HL-60/S4 treated with retinoic acid at 250 ng/mL for 4 days and 3 days (cell line): ENCODE measurements around the gene RBKS.

Source experiments
- in situ Hi-C: fragments of 300-500 bp; cut with MboI; formaldehyde crosslinking; loops from 2 replicates; pipeline ENCODE4 v1.7.0; 2022; ENCODE audit warnings: low sequenced_read_pairs

RBKS gene

GRCh38 chr2:27803046-27803445, 87.1 kb downstream of the RBKS start:
- in situ Hi-C loops, result no loop called here

GRCh38 chr2:27802547-27802946, 87.6 kb downstream of the RBKS start:
- in situ Hi-C loops, result no loop called here

GRCh38 chr2:27800856-27801255, 89.3 kb downstream of the RBKS start:
- in situ Hi-C loops, result no loop called here

- in situ Hi-C loops, result no loop called here
These were observed 90.6 kb downstream of the RBKS start for GRCh38 chr2:27799646-27800010.

GRCh38 chr2:27798948-27799645, 91.1 kb downstream of the RBKS start:
- in situ Hi-C loops, result no loop called here

GRCh38 chr2:27798486-27798885, 91.7 kb downstream of the RBKS start:
- in situ Hi-C loops, result no loop called here

- in situ Hi-C loops, result no loop called here
These were observed 92.3 kb downstream of the RBKS start for GRCh38 chr2:27797841-27798240.

GRCh38 chr2:27796791-27797765, 93.1 kb downstream of the RBKS start:
- in situ Hi-C loops, result no loop called here

- in situ Hi-C loops, result no loop called here
These were observed 94.3 kb downstream of the RBKS start for GRCh38 chr2:27795868-27796277.

- in situ Hi-C loops, result no loop called here
These were observed 94.9 kb downstream of the RBKS start for GRCh38 chr2:27795093-27795834.

GRCh38 chr2:27792759-27793158, 97.4 kb downstream of the RBKS start:
- in situ Hi-C loops, result no loop called here

GRCh38 chr2:27790796-27791195, 99.4 kb downstream of the RBKS start:
- in situ Hi-C loops, result no loop called here

GRCh38 chr2:27782701-27783100, 107.5 kb downstream of the RBKS start:
- in situ Hi-C loops, result no loop called here

GRCh38 chr2:27781496-27781895, 108.7 kb downstream of the RBKS start:
- in situ Hi-C loops, result no loop called here

- in situ Hi-C loops, result no loop called here
These were observed 110.7 kb downstream of the RBKS start for GRCh38 chr2:27779417-27780055.

- in situ Hi-C loops, result no loop called here
These were observed 113.5 kb downstream of the RBKS start for GRCh38 chr2:27776696-27777095.

- in situ Hi-C loops, result no loop called here
These were observed 114.1 kb downstream of the RBKS start for GRCh38 chr2:27776097-27776496.

- in situ Hi-C loops, result no loop called here
These were observed 116.2 kb downstream of the RBKS start for GRCh38 chr2:27773959-27774358.

GRCh38 chr2:27772804-27773203, 117.4 kb downstream of the RBKS start:
- in situ Hi-C loops, result no loop called here

- in situ Hi-C loops, result no loop called here
These were observed 118.4 kb downstream of the RBKS start, which contains the start of gene MRPL33 for GRCh38 chr2:27771548-27772335. Gene MRPL33, plus strand, starts transcription at chr2:27771719. Its CDS starts 59 bp downstream, at chr2:27771778.
